Measurements from ENCODE around the gene YY1AP1.
"Not testable (repeated sequence)": the region's sequence is repeated elsewhere in the genome, so short reads cannot be mapped to it uniquely, and the experiment has no call there.

The YY1AP1 gene

DNA sequence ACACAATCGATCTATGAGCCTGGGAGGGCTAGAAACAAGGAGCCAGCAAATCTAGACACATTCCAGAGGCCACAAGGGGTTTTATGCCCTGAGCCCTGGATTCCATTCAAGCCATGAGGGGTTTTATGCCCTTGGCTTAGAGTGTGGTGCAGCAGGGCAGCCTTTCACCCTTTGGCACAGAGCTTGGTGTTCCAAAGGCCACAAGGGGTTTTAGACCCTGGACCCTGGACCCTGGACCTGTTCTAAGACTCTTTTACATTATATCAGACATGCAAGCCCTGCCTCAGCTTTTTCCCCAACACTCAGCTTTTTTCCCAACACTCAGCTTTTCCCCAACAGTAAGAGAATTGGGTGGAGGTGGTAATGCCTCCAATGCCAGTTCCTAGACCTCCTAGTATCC, 65.2 kb downstream of the YY1AP1 start:
- no peak overlapping the region for H3K27ac ChIP-seq
- H3K27me3 ChIP-seq: no peaks in the 10 kb centered on the region
- peaks cover 0 to 5% of the 10 kb centered on the region in 2 experiments for H3K4me1 ChIP-seq (ENCODE audit: control insufficient read depth in 1 of 2, insufficient read depth in 1 of 2, low read depth in 1 of 2, low read length in 1 of 2)
- no peaks in the 10 kb centered on the region for H3K9me3 ChIP-seq
- H3K36me3 ChIP-seq: no peaks in the 10 kb centered on the region
- TF ChIP-seq, protein P1, sequence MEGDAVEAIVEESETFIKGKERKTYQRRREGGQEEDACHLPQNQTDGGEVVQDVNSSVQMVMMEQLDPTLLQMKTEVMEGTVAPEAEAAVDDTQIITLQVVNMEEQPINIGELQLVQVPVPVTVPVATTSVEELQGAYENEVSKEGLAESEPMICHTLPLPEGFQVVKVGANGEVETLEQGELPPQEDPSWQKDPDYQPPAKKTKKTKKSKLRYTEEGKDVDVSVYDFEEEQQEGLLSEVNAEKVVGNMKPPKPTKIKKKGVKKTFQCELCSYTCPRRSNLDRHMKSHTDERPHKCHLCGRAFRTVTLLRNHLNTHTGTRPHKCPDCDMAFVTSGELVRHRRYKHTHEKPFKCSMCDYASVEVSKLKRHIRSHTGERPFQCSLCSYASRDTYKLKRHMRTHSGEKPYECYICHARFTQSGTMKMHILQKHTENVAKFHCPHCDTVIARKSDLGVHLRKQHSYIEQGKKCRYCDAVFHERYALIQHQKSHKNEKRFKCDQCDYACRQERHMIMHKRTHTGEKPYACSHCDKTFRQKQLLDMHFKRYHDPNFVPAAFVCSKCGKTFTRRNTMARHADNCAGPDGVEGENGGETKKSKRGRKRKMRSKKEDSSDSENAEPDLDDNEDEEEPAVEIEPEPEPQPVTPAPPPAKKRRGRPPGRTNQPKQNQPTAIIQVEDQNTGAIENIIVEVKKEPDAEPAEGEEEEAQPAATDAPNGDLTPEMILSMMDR (IDR thresholded peaks at IDR 0.05): no peak
- no peak overlapping the region for H3K4me3 ChIP-seq (ENCODE audit: low read depth in 1 of 2, low read length in 1 of 2)

DNA sequence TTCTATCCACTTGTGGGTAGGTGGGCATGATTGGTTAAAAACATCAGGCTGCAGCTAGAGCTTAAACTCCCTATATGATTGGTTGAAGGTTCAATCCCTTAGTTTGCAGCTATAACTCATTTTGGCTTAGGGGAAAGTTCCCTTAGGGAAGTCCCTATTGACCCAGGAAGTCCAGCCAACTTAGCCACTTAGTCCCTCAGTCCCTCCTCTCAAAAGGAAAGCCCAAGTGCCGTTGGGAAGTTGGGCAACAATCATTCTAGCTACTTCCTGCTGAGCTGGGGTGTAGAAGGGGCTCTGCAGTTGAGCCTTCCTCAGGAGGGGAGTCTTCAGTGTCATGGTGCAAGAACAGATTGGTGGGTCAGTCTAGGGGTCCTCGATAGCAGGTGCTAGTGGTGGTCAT, 66.4 kb downstream of the YY1AP1 start:
- no peaks in the 10 kb centered on the region for H3K36me3 ChIP-seq
- no peaks in the 10 kb centered on the region for H3K27me3 ChIP-seq
- peaks cover 0 to 5% of the 10 kb centered on the region in 2 experiments for H3K4me1 ChIP-seq (ENCODE audit: control insufficient read depth in 1 of 2, insufficient read depth in 1 of 2, low read depth in 1 of 2, low read length in 1 of 2)
- H3K4me3 ChIP-seq (ENCODE audit: low read depth in 1 of 2, low read length in 1 of 2): no peak overlapping the region
- no peak overlapping the region for H3K27ac ChIP-seq
- TF ChIP-seq, protein P1 (IDR thresholded peaks at IDR 0.05): no peak
- no peaks in the 10 kb centered on the region for H3K9me3 ChIP-seq

DNA sequence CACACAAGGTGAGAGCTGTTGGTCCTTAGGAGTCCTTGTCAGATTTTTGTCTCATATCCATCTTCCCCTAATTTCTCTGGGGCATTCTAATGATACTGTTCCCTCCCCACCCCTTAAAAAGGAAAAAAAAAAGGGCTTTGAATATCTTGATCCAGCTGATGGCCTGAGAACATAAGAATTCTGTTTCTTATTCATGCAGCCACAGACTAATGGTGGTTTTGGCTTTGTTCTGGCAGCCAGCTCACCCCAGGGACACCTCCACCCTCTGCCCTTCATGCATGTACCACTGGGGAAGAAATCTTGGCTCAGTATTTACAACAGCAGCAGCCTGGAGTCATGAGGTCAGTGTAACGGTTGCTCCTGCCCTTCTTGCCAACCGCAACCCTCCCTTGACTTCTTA, 75.3 kb downstream of the YY1AP1 start:
- H3K4me3 ChIP-seq (ENCODE audit: low read depth in 1 of 2, low read length in 1 of 2); H3K36me3 ChIP-seq; H3K4me1 ChIP-seq (ENCODE audit: control insufficient read depth in 1 of 2, insufficient read depth in 1 of 2, low read depth in 1 of 2, low read length in 1 of 2); H3K27ac ChIP-seq; H3K27me3 ChIP-seq; H3K9me3 ChIP-seq: not testable (repeated sequence)

DNA sequence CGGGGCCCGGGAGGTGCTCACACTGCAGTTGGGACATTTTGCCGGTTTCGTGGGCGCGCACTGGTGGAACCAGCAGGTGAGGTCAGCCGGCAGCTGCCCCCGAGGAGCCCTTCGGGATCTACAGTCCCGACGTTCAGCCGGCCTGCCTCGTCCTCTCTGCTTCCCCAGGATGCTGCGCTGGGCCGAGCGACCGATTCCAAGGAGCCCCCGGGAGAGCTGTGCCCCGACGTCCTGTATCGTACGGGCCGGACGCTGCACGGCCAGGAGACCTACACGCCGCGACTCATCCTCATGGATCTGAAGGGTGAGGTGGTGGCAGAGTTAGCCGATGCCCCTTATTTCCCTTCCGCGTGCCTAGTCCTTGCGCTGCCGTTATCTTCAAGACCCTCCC, 78.3 kb downstream of the YY1AP1 start:
- H3K27me3 ChIP-seq; H3K4me1 ChIP-seq (ENCODE audit: control insufficient read depth in 1 of 2, insufficient read depth in 1 of 2, low read depth in 1 of 2, low read length in 1 of 2); H3K9me3 ChIP-seq; H3K27ac ChIP-seq; H3K36me3 ChIP-seq: not testable (repeated sequence)
- H3K4me3 ChIP-seq (ENCODE audit: low read depth in 1 of 2, low read length in 1 of 2): peak overlapping the region; percentile 75

DNA sequence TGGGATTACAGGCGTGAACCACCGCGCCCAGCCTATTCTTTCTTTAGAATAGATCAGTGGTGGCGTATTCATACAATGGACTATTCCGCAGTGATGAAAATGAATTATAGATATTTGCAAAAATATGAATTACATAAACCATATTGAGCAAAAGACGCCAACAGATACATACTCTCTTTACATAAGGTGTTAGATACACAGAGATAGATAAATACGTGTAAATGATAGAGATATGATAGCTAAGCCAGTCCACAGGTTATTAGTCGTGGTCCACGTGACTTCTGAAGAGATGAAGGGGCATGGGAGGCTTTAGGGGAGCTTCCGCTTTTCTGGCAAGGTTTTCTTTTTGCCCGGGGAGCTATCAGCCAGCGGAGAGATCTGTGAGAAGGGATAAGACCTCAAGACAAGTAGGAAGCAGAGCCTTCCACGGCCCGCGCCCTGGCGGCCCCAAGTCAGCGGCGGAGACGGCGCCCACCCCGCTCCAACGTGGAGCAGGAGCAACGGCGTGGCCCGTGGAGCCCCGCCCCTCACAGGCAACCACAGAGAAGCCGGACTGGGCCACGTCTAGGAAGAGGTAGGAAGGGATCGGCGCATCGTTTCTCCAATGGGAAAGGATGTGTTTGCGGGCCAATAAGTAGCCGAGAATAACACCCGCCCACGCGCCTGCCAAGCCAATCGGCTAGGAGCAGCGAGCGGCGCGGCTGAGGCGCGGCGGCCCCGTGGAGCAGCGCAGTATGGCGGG, 78.9 kb downstream of the YY1AP1 start, which contains the start of gene MSTO1:
Gene MSTO1 (plus strand): TSS at position 704 of the 742 bp plus-strand sequence. CDS start 31 bp downstream, at position 735.
- H3K27ac ChIP-seq: peak within 1 kb of the TSS; percentile 58
- peak within 1 kb of the TSS; percentile 75 for H3K4me3 ChIP-seq (ENCODE audit: low read depth in 1 of 2, low read length in 1 of 2)
- H3K27me3 ChIP-seq: no peaks in the 10 kb centered on the region
- TF ChIP-seq, protein P1 (IDR thresholded peaks at IDR 0.05): no peak
- peaks cover 5% of the 10 kb centered on the region for H3K36me3 ChIP-seq
- H3K4me1 ChIP-seq (ENCODE audit: control insufficient read depth in 1 of 2, insufficient read depth in 1 of 2, low read depth in 1 of 2, low read length in 1 of 2): peaks cover 5 to 6% of the 10 kb centered on the region in 2 experiments
- no peaks in the 10 kb centered on the region for H3K9me3 ChIP-seq
